ENCODE results near the gene UNC5C. TPM values are rescaled to one million over a fixed set of nuclear protein-coding genes. Genes with fewer than 3 reads are reported as not detected.

Gene UNC5C
- total RNA-seq, 3 donors from 2014 or later (not counting 1 experiment from before 2014, with no cell fraction given) = not detected

GRCh38 chr4:95377366-95377900, 171.3 kb downstream of the UNC5C start:
- Mint-ChIP-seq H3K27ac (no peak overlapping the region), H3K4me1 (no peaks in the 10 kb centered on the region), H3K9me3 (peaks cover 0 to 4% of the 10 kb centered on the region in 2 donors), H3K36me3 (no peaks in the 10 kb centered on the region), H3K27me3 (ENCODE audit: low read depth in 2 of 2) (no peaks in the 10 kb centered on the region), H3K4me3 (no peak overlapping the region)
- TF ChIP-seq, protein P1, sequence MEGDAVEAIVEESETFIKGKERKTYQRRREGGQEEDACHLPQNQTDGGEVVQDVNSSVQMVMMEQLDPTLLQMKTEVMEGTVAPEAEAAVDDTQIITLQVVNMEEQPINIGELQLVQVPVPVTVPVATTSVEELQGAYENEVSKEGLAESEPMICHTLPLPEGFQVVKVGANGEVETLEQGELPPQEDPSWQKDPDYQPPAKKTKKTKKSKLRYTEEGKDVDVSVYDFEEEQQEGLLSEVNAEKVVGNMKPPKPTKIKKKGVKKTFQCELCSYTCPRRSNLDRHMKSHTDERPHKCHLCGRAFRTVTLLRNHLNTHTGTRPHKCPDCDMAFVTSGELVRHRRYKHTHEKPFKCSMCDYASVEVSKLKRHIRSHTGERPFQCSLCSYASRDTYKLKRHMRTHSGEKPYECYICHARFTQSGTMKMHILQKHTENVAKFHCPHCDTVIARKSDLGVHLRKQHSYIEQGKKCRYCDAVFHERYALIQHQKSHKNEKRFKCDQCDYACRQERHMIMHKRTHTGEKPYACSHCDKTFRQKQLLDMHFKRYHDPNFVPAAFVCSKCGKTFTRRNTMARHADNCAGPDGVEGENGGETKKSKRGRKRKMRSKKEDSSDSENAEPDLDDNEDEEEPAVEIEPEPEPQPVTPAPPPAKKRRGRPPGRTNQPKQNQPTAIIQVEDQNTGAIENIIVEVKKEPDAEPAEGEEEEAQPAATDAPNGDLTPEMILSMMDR (IDR thresholded peaks at IDR 0.05) = no peak
- Histone ChIP-seq H3K4me3 (ENCODE audit: low read length) (no peak overlapping the region), H3K36me3 (ENCODE audit: control insufficient read depth, insufficient read depth, low read length) (no peaks in the 10 kb centered on the region), H3K4me1 (ENCODE audit: control insufficient read depth, insufficient read depth, low read length) (no peaks in the 10 kb centered on the region), H3K27me3 (ENCODE audit: control insufficient read depth, insufficient read depth, low read length) (no peaks in the 10 kb centered on the region), H3K9me3 (ENCODE audit: control insufficient read depth, insufficient read depth, low read length) (no peaks in the 10 kb centered on the region), H3K27ac (ENCODE audit: low read length) (no peak overlapping the region)
- intact Hi-C loops (cut with micrococcal nuclease) = no loop called here
- WGBS (ENCODE audit: insufficient coverage) = 93% methylated on average over 4 of the region's 4 CpGs
- ATAC-seq = no peak
- DNase-seq = no peak

DNA sequence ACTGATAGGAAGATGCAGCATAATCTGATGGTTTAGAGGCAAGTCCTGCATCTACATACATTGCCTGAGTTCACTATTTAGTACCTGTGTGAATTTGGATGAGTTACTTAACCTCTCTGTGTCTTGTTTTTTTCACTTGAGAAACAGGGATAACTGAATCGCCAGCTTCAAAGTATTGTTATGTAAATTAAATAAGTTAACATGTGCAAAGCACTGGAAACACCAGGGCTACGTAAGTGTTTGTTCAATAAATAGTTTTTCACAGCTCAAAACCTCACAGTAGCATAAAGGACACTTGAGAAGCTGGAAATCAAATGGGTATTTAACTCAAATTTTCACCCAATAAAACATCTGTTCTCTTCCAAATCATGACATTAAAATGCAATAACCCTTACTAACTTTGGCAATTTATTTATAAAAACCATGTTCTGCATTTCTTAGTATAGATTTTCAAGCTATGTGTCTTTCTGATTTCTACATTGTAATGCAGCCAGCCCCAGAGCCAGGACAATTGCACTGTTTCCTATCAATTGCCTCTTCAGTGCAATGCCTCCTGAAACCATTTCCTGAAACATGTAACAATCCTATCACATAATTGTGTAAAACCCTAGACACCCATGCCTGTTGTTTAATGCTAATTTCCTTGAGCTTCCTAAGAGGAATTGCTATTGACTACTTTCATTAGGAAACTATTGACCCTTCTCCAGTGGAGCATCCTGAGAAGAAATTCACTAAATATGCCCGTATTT, 177.1 kb downstream of the UNC5C start:
- Histone ChIP-seq H3K9me3 (ENCODE audit: control insufficient read depth, insufficient read depth, low read length) (no peaks in the 10 kb centered on the region), H3K27ac (ENCODE audit: low read length) (no peak overlapping the region), H3K4me1 (ENCODE audit: control insufficient read depth, insufficient read depth, low read length) (no peaks in the 10 kb centered on the region), H3K36me3 (ENCODE audit: control insufficient read depth, insufficient read depth, low read length) (no peaks in the 10 kb centered on the region), H3K27me3 (ENCODE audit: control insufficient read depth, insufficient read depth, low read length) (no peaks in the 10 kb centered on the region), H3K4me3 (ENCODE audit: low read length) (no peak overlapping the region)
- Mint-ChIP-seq H3K36me3 (no peaks in the 10 kb centered on the region), H3K4me3 (no peak overlapping the region), H3K9me3 (peaks cover 0 to 4% of the 10 kb centered on the region in 2 donors), H3K27ac (no peak overlapping the region), H3K27me3 (ENCODE audit: low read depth in 2 of 2) (no peaks in the 10 kb centered on the region), H3K4me1 (no peaks in the 10 kb centered on the region)
- no peak for DNase-seq
- intact Hi-C loops (cut with micrococcal nuclease) = no loop called here
- TF ChIP-seq, protein P1 (IDR thresholded peaks at IDR 0.05) = no peak
- ATAC-seq = no peak
- WGBS (ENCODE audit: insufficient coverage) = 93% methylated on average over 3 of the region's 3 CpGs

GRCh38 chr4:95367824-95368223, 180.9 kb downstream of the UNC5C start:
- H3K9me3 ChIP-seq (ENCODE audit: control insufficient read depth, insufficient read depth, low read length) = no peaks in the 10 kb centered on the region
- DNase-seq (no peak), ATAC-seq (no peak)
- Mint-ChIP-seq H3K4me3 (no peak overlapping the region), H3K27ac (no peak overlapping the region), H3K27me3 (ENCODE audit: low read depth in 2 of 2) (no peaks in the 10 kb centered on the region), H3K4me1 (no peaks in the 10 kb centered on the region), H3K36me3 (no peaks in the 10 kb centered on the region), H3K9me3 (no peaks in the 10 kb centered on the region)
- H3K36me3 ChIP-seq (ENCODE audit: control insufficient read depth, insufficient read depth, low read length) = no peaks in the 10 kb centered on the region
- intact Hi-C loops (cut with micrococcal nuclease) = no loop called here
- no peaks in the 10 kb centered on the region for H3K27me3 ChIP-seq (ENCODE audit: control insufficient read depth, insufficient read depth, low read length)
- H3K27ac ChIP-seq (ENCODE audit: low read length) = no peak overlapping the region
- TF ChIP-seq, protein P1 (IDR thresholded peaks at IDR 0.05) = no peak
- 80% methylated on average over 1 of the region's 2 CpGs for WGBS (ENCODE audit: insufficient coverage)
- H3K4me1 ChIP-seq (ENCODE audit: control insufficient read depth, insufficient read depth, low read length) = no peaks in the 10 kb centered on the region
- H3K4me3 ChIP-seq (ENCODE audit: low read length) = no peak overlapping the region
